DMS114 treated with DMSO at 0.1 percent for 48 hours (cell line): Measurements from ENCODE around the gene CD6.

Experiments
- DNase-seq: peaks from one replicate; lab custom pipeline; 2025; ENCODE audit not compliant: unreplicated experiment; lab: John Stamatoyannopoulos, UW

The CD6 gene

DNA sequence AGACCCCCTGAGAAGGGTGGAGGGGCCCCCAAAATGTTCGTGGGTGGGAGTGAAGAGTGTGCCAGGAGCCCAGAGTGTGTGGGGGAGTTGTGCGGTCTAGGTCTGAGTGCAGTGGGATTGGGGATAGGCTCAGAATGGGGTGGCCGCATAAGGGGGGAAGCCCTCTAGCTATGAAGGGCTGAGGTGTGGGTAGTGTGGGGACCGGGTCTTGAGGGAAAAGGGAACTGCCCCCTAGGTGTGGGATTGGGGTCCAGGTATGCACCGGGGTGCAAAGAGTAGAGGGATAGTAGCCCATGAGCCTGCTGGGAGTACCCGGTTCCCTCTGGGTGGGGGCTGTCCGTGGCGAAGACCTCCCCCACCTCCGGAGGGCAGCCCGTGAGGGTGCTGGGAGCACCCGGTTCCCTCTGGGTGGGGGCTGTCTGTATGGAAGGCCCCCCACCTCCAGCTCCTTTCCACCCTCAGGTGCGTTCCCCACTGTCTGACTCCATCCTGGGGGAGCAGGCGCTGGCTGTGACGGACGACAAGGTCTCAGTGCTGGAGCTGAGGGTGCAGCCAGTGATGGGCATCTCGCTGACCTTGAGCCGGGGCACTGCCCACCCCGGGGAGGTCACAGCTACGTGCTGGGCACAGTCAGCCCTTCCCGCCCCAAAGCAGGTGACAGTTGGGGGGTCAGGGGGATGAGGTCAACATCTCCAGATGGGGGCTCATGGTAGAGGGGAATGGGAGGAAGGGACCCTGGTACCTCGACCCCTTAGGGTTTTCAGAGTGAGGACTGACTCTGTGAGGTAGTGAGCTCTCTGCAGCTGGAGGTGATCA, 36.5 kb upstream of the CD6 start:
- DNase-seq: no peak

DNA sequence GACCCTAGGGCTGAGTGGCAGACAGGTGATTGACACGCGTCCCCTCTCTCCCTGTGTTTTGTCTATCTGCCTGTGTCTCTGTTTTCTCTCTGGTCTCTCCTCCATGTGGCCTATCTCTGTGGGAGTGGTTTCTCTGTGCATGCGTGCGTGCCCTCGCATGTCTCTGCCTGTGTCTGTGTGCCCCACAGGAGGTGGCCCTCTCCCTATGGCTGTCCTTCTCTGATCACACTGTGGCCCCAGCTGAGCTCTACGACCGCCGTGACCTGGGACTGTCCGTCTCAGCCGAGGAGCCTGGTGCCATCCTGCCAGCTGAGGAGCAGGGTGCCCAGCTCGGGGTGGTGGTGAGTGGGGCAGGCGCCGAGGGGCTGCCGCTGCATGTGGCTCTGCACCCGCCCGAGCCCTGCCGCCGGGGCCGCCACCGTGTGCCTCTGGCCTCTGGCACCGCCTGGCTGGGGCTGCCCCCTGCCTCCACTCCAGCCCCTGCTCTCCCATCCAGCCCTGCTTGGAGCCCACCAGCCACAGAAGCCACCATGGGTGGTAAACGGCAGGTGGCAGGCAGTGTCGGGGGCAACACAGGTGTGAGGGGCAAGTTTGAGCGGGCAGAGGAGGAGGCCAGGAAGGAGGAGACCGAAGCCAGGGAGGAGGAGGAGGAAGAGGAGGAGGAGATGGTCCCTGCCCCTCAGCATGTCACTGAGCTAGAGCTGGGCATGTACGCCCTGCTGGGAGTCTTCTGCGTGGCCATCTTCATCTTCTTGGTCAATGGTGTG, 35.6 kb upstream of the CD6 start:
- DNase-seq: no peak

- no peak for DNase-seq
Observed at GRCh38 chr11:60936467-60937143, 34.9 kb upstream of the CD6 start.

DNA sequence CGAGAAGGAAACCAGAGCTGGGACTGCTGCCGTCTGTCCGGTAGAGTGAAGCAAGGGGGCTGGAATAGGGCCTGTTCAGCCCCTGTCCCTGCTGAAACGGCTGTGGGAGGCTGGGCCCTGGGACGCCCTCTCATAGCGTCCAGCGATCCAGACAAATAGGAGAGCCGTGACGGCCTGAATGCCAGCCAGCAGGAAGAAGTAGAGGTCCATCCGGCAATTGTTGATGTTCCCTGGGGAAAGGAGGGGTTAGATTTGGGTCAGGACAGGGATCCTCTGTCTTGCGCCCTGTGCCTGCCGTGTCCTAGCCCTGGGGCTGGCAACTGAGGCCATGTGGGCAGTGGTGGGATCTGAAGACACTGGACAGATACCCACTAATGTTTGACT, 34.3 kb upstream of the CD6 start:
- DNase-seq: no peak

DNA sequence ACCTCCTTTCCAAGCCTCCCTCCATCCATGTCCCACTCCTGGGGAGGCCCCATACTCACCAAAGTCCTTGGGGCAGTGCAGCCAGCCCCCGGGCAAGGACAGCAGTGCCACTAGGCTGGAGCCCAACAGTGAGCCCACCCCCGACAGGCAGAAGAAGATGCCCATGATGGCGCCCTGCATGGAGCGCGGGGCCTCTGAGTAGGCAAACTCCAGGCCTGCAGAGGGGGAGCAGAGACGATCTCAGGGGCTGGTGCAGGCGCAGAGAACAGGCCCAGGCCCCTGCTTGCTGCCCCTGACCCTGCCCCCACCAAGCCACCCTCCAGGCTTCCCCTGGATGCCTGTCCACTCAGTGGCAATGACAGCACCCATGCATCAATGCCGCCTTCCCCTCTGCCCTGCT, 33.7 kb upstream of the CD6 start:
- no peak for DNase-seq

DNA sequence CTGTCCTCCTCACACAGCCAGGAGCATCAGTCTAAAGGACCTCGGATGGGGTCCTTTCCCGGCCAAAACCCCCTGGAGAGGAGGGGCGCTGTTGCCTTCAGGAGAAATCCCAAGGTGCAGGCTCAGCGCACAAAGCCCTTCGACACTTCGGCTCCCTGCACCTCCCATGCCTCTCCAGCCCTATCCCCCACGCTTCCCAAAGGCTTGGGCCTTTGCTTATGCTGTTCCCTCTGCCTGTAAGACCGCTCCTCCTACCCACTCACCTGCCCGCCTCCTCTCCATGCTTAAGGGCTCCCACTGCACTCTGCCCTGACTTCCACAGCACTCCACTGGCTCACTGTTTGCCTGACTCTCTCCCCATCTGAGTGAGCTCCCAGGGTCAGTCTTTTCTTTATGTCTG, 33.0 kb upstream of the CD6 start:
- DNase-seq: no peak

DNA sequence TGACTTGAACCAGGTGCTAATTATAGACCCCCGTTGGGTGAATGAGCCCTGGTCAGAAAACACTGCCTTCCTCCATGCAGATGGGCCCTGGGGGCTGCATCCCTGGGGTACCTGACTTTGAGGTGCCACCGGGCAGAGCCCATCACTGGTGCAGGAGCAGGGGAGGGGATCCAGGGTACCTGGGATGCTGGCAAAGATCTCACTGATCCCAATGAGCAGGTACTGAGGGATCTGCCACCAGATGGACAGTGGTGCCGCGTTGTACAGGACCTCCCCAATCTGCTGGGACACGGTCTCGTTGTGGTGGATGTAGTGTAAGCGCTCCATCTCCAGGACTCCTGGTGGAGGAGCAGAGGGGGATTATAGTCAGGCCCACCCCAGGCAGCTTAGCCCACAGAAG, 32.2 kb upstream of the CD6 start:
- no peak for DNase-seq

- DNase-seq: no peak
Observed at GRCh38 chr11:60939855-60940254, 31.6 kb upstream of the CD6 start.

GRCh38 chr11:60941371-60942119, 29.9 kb upstream of the CD6 start:
- no peak for DNase-seq

- DNase-seq: no peak
Observed at GRCh38 chr11:60942219-60942618, 29.3 kb upstream of the CD6 start.

- DNase-seq: no peak
Observed at GRCh38 chr11:60942970-60943565, 28.4 kb upstream of the CD6 start.

- DNase-seq: no peak
Observed at GRCh38 chr11:60944490-60945294, 26.8 kb upstream of the CD6 start.

DNA sequence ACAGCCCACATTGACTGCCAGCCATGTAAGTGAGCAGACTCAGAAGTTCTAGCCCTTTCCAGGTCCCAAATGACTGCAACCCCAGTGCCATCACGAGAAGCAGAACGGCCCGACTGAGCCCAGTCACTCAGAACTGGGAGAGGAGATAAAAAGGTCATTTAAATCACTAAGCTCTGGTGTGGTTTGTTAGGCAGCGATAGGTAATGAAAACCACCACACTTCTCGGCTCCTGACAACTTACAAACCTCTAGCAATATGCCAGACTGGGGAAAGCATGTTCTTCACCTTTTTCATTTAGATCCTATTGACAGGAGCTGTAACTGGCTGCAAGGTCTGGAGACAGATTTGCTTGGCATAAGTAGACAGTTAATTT, 26.2 kb upstream of the CD6 start:
- DNase-seq: no peak

GRCh38 chr11:60946601-60947264, 24.7 kb upstream of the CD6 start:
- no peak for DNase-seq

DNA sequence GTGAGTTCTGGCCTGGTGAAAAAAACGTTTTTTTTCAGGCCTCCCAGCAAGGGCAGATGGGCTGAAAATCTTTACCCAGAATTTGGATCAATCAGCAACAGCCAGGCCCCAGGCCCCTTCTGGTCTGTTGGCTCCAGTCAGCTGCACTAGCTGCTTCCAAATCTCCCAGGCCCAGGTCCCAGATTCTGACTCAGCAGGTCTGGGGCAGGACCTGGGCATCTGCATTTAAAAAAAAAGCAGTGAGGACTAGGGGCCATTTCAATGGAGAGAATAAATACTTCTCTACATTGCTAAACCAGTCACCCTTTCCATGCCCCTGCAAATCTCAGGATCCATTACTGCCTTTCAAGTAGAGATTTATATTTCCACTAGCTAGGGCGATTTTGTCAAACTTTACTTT, 23.8 kb upstream of the CD6 start:
- no peak for DNase-seq

DNA sequence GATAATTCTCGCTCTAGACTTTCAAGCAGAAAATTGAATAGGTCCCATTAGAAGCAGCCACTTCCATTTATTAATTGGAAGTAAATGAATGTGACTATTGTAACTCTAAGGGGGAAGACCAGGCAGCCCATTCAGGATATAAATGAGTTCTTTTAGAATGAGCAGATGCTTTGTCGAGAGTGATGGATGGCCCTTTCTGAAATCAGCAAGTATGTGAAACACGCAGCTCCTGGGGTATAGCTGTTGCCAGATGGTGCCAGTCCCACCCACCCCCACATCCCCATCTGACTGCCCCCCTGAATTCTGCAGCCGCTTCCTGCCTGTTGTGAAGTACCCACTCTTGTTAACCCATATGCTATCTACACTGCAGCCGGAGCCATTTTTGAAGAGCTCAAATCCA, 23.2 kb upstream of the CD6 start:
- DNase-seq: no peak

DNA sequence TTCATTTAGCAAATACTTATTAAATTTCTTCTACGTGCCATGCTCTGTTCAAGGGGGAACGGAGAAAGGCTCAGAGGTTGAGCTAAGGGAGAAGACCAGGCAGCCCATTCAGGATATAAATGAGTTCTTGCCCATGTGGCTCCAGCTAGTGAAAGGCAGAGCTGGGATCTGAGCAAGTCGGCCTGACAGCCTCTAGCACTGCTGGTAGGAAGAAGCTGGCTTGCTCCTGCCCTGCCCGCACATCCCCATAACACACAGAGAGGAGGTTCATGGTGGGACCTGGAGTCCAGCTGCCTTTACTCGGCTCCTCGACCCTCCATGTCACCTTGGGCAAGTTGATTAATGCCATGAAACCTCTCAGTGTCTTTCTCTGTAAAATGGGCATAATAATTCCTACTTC, 21.5 kb upstream of the CD6 start:
- no peak for DNase-seq

DNA sequence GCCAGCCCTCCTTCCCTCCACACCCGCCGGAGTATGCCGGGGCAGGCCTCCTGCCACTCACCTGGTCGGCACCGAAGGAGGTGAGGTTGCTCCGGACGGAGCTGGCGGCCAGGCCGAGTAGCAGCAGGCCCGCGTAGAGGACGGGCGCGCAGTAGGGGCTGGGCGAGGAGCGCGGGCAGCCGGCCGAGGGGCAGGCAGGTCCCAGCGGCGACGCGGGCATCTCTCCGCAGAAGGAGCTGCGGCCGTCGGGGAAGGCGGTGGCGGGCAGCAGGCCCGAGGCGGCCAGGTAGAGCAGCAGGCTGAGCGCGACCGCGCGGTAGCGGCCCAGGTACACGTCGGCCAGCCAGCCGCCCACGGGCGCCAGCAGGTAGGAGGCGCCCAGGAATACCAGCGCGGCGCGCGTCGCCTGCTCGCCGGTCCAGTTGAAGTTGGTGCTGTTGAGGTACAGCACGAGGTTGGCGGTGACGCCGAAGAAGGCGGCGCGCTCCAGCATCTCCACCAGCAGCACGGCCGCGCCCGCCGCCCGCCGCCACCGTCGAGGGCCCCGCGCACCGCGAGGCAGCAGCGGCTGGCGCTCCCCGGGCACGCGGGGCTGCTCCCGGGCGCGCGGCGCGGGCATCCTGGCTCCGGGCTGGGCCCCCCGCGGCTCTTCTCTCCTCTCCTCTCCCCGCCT, 20.4 kb upstream of the CD6 start:
- no peak for DNase-seq

- no peak for DNase-seq
Observed at GRCh38 chr11:60951606-60951903, 19.9 kb upstream of the CD6 start.
